Left forelimb (tissue), 1 donor: ENCODE measurements around the gene CDKL2.
"Not testable (repeated sequence)": the region's sequence is repeated elsewhere in the genome, so short reads cannot be mapped to it uniquely, and the experiment has no call there.

Source experiments
- DNase-seq: peaks from one replicate; pipeline ENCODE4 v3.0.0-alpha.2; 2018; ENCODE audit warnings: low spot score

The CDKL2 gene

GRCh38 chr4:75552452-75552851, 77.9 kb downstream of the CDKL2 start:
- DNase-seq, result no peak

- no peak for DNase-seq
Observed at GRCh38 chr4:75549019-75549418, 81.3 kb downstream of the CDKL2 start.

GRCh38 chr4:75547647-75548387, 82.5 kb downstream of the CDKL2 start:
- DNase-seq, result no peak

GRCh38 chr4:75545526-75545925, 84.8 kb downstream of the CDKL2 start:
- no peak for DNase-seq

GRCh38 chr4:75544870-75545269, 85.5 kb downstream of the CDKL2 start:
- DNase-seq, result no peak

GRCh38 chr4:75544220-75544619, 86.1 kb downstream of the CDKL2 start:
- DNase-seq, result not testable (repeated sequence)

- DNase-seq, result no peak
Observed at GRCh38 chr4:75542824-75543223, 87.5 kb downstream of the CDKL2 start.

- DNase-seq, result not testable (repeated sequence)
Observed at GRCh38 chr4:75537308-75537707, 93.0 kb downstream of the CDKL2 start.

GRCh38 chr4:75533926-75534325, 96.4 kb downstream of the CDKL2 start:
- not testable (repeated sequence) for DNase-seq

GRCh38 chr4:75533339-75533887, 96.9 kb downstream of the CDKL2 start:
- DNase-seq, result not testable (repeated sequence)

- DNase-seq, result not testable (repeated sequence)
Observed at GRCh38 chr4:75531536-75532143, 98.7 kb downstream of the CDKL2 start.

- no peak for DNase-seq
Observed at GRCh38 chr4:75530556-75531322, 99.6 kb downstream of the CDKL2 start.
